Right lobe of liver (tissue), 6 donors: Measurements from ENCODE around the gene PCDH7. TPM values are rescaled to one million over a fixed set of nuclear protein-coding genes. Genes with fewer than 3 reads are reported as not detected.
A peak's percentile ranks its signal among the peaks of the same experiment; 100 is the strongest.

Experiments used
- ATAC-seq, 4 donors: fragments of 200-7000 bp; cut with Tn5 transposase; one replicate each; pipeline ENCODE4 v1.9.1; 2020; ENCODE audit warnings: mild to moderate bottlenecking in 4 of 4, moderate library complexity in 4 of 4
- DNase-seq, 3 donors: peaks; one replicate each; pipeline ENCODE4 v3.0.0-alpha.2; 2020
- H3K27ac ChIP-seq, 3 donors: fragments of 200-600 bp; one replicate each; pipeline ENCODE4 v1.8.0; 2022
- H3K27me3 ChIP-seq, 2 donors: fragments of 200-600 bp; one replicate each; pipeline ENCODE4 v1.8.0; 2022
- H3K36me3 ChIP-seq, 4 donors: fragments of 200-600 bp; sonication (generic) in 1 of 4; one replicate each; pipeline versions ENCODE4 v1.5.1 to v1.8.0; 2017 to 2022; ENCODE audit warnings: control low read depth in 1 of 4
- H3K4me1 ChIP-seq, 4 donors: fragments of 200-600 bp; sonication (generic) in 1 of 4; one replicate each; pipeline versions ENCODE4 v1.5.1 to v1.8.0; 2017 to 2022; ENCODE audit warnings: control low read depth in 1 of 4
- H3K4me3 ChIP-seq, 3 donors: fragments of 200-600 bp; one replicate each; pipeline ENCODE4 v1.8.0; 2022
- H3K9me3 ChIP-seq, 4 donors: fragments of 200-600 bp; sonication (generic) in 1 of 4; one replicate each; pipeline versions ENCODE4 v1.5.1 to v1.8.0; 2017 to 2022; ENCODE audit warnings: control low read depth in 1 of 4
- POLR2A ChIP-seq: fragments of 450-650 bp; IDR thresholded peaks from one replicate; pipeline ENCODE4 v1.6.1; 2017; ENCODE audit warnings: antibody characterized with exemption, mild to moderate bottlenecking
- WGBS: methylation state at CpG from one replicate; pipeline ENCODE4 v1.1.6; 2018; ENCODE audit warnings: low coverage, low lambda C conversion rate; ENCODE audit not compliant: insufficient coverage; ENCODE audit errors: missing lambda C conversion rate; 5-methylcytosine and 5-hydroxymethylcytosine counted together
- intact Hi-C, 2 donors: fragments of 100-400 bp; cut with DNase I; formaldehyde crosslinking; loops; one replicate each; pipeline versions ENCODE4 v1.11.2 to v1.14.1; 2022
- total RNA-seq, 6 experiments: library from RNA; depleted of rRNA in 2 of 6; stranded (reverse); fragments of >200 nt in 2 of 6; fragmentation: NEBNext Ultra II Directional in 3 of 6; extraction: Animal tissue kit (Norgen Biotek cat#: 25700) in 3 of 6; gene quantifications; one replicate each; pipeline versions ENCODE4 v1.1.0 to v1.2.4, GENCODE V29; 2016 to 2023
- TF ChIP-seq, protein P1 (sequence below), 4 donors: fragments of 200-600 bp in 3 of 4; fragments of 450-650 bp in 1 of 4; IDR thresholded peaks; one replicate each; pipeline versions ENCODE4 v1.5.1 to v1.8.0; 2016 to 2022; ENCODE audit warnings: antibody characterized with exemption in 4 of 4, mild to moderate bottlenecking in 2 of 4
- donor health status: DM: no; HTN: yes; CAD: no.
- donor health status: DM: no; HTN: no; CAD: no.
- donor health status: DM: no; HTN: no; CAD: no.
- donor health status: DM: no; HTN: yes; CAD: no.
- donor health status: DM: no; HTN: yes; CAD: no.

PCDH7 gene
- total RNA-seq, 6 experiments from 2014 or later = 0.43 to 2.2 (median 1.1) TPM

DNA sequence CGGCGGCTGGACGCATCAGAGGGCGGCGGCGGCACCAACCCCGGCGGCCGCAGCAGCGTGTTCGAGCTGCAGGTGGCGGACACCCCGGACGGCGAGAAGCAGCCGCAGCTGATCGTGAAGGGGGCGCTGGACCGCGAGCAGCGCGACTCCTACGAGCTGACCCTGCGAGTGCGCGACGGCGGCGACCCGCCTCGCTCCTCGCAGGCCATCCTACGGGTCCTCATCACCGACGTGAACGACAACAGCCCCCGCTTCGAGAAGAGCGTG, 1.9 kb downstream of the PCDH7 start:
- no CpG with 5 or more reads among the region's 39 CpGs for WGBS
- Histone ChIP-seq H3K9me3 (no peaks in the 10 kb centered on the region), H3K27ac (no peak overlapping the region), H3K27me3 (peaks cover 0 to 7% of the 10 kb centered on the region in 2 donors), H3K4me3 (peak overlapping the region; percentile 16 to 36 (median 21)), H3K4me1 (peaks cover 0 to 12% (median 0%) of the 10 kb centered on the region in 4 donors), H3K36me3 (no peaks in the 10 kb centered on the region)
- ATAC-seq (no peak), DNase-seq (no peak)
- intact Hi-C loops = no loop called here
- TF ChIP-seq POLR2A = no peak

DNA sequence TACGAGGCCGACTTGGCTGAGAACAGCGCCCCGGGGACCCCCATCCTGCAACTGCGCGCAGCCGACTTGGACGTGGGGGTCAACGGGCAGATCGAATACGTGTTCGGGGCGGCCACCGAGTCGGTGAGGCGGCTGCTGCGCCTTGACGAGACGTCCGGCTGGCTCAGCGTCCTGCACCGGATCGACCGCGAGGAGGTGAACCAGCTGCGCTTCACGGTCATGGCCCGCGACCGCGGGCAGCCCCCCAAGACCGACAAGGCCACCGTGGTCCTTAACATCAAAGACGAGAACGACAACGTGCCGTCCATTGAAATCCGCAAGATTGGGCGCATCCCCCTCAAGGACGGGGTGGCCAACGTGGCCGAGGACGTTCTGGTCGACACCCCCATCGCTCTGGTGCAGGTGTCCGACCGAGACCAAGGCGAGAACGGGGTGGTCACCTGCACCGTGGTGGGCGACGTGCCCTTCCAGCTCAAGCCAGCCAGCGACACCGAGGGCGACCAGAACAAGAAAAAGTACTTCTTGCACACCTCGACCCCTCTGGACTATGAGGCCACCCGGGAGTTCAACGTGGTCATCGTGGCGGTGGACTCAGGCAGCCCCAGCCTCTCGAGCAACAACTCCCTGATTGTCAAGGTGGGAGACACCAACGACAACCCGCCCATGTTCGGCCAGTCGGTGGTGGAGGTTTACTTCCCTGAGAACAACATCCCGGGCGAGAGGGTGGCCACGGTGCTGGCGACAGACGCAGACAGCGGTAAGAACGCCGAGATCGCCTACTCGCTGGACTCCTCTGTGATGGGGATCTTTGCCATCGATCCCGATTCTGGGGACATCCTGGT, 2.4 kb downstream of the PCDH7 start:
- ATAC-seq (no peak), DNase-seq (no peak)
- H3K27me3 ChIP-seq = peaks cover 0 to 1% of the 10 kb centered on the region in 2 donors
- H3K36me3 ChIP-seq = no peaks in the 10 kb centered on the region
- TF ChIP-seq POLR2A = no peak
- TF ChIP-seq, protein P1, sequence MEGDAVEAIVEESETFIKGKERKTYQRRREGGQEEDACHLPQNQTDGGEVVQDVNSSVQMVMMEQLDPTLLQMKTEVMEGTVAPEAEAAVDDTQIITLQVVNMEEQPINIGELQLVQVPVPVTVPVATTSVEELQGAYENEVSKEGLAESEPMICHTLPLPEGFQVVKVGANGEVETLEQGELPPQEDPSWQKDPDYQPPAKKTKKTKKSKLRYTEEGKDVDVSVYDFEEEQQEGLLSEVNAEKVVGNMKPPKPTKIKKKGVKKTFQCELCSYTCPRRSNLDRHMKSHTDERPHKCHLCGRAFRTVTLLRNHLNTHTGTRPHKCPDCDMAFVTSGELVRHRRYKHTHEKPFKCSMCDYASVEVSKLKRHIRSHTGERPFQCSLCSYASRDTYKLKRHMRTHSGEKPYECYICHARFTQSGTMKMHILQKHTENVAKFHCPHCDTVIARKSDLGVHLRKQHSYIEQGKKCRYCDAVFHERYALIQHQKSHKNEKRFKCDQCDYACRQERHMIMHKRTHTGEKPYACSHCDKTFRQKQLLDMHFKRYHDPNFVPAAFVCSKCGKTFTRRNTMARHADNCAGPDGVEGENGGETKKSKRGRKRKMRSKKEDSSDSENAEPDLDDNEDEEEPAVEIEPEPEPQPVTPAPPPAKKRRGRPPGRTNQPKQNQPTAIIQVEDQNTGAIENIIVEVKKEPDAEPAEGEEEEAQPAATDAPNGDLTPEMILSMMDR (IDR thresholded peaks at IDR 0.05) = no peak
- peaks cover 0 to 12% (median 0%) of the 10 kb centered on the region in 4 donors for H3K4me1 ChIP-seq
- no peak overlapping the region for H3K27ac ChIP-seq
- intact Hi-C loops = no loop called here
- H3K4me3 ChIP-seq = peak overlapping the region; percentile 16 to 36 (median 21)
- H3K9me3 ChIP-seq = no peaks in the 10 kb centered on the region
- 8% methylated on average over 20 of the region's 77 CpGs for WGBS

DNA sequence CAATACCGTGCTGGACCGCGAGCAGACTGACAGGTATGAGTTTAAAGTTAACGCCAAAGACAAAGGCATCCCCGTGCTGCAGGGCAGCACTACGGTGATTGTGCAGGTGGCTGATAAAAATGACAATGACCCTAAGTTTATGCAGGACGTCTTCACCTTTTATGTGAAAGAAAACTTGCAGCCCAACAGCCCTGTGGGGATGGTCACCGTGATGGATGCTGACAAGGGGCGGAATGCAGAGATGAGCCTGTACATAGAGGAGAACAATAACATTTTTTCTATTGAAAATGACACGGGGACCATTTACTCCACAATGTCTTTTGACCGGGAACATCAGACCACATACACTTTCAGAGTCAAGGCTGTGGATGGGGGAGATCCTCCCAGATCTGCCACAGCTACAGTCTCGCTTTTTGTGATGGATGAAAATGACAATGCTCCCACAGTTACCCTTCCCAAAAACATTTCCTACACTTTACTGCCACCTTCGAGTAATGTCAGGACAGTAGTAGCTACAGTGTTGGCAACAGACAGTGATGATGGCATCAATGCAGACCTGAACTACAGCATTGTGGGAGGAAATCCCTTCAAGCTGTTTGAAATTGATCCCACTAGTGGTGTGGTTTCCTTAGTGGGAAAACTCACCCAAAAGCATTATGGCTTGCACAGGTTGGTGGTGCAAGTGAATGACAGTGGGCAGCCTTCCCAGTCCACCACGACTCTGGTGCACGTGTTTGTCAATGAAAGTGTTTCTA, 3.2 kb downstream of the PCDH7 start:
- H3K36me3 ChIP-seq = no peaks in the 10 kb centered on the region
- H3K27ac ChIP-seq = no peak overlapping the region
- H3K27me3 ChIP-seq = no peaks in the 10 kb centered on the region
- ATAC-seq = no peak
- H3K4me1 ChIP-seq = peaks cover 0 to 12% (median 0%) of the 10 kb centered on the region in 4 donors
- H3K4me3 ChIP-seq = no peak overlapping the region
- TF ChIP-seq, protein P1 (IDR thresholded peaks at IDR 0.05) = no peak
- no peak for TF ChIP-seq POLR2A
- H3K9me3 ChIP-seq = no peaks in the 10 kb centered on the region
- intact Hi-C loops = no loop called here
- WGBS = 14% methylated on average over 12 of the region's 15 CpGs
- no peak for DNase-seq

DNA sequence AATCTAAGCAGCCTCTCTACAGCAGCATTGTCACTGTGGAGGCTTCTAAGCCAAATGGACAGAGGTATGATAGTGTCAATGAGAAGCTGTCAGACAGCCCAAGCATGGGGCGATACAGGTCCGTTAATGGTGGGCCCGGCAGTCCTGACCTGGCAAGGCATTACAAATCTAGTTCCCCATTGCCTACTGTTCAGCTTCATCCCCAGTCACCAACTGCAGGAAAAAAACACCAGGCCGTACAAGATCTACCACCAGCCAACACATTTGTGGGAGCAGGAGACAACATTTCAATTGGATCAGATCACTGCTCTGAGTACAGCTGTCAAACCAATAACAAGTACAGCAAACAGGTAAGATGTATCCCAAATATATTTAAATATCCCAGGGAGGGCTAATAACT, 4.1 kb downstream of the PCDH7 start:
- no peak for DNase-seq
- intact Hi-C loops = no loop called here
- no peaks in the 10 kb centered on the region for H3K27me3 ChIP-seq
- H3K36me3 ChIP-seq = no peaks in the 10 kb centered on the region
- ATAC-seq = no peak
- no peak overlapping the region for H3K27ac ChIP-seq
- 12% methylated on average over 4 of the region's 4 CpGs for WGBS
- no peak for TF ChIP-seq POLR2A
- TF ChIP-seq, protein P1 (IDR thresholded peaks at IDR 0.05) = no peak
- no peaks in the 10 kb centered on the region for H3K9me3 ChIP-seq
- no peak overlapping the region for H3K4me3 ChIP-seq
- H3K4me1 ChIP-seq = peaks cover 0 to 10% (median 0%) of the 10 kb centered on the region in 4 donors

DNA sequence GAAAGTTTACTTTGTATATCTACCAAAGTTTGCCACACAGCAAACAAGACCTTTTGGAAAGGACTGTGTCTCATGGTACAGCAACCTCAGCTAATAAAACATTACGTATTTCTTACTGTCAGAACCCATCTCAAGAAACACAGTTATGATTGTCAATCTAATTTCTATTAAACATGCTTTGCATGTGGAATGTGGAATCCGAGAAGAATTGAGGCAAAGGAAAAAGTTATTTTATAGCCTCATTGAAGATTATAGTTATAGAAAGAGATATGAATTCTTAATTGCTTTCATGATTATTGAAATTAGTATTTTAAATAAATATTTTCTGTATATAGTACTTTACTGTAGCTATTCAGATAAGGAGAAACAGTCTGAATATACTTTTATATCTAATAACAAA, 5.4 kb downstream of the PCDH7 start:
- ATAC-seq (no peak), DNase-seq (no peak)
- Histone ChIP-seq H3K4me3 (no peak overlapping the region), H3K9me3 (no peaks in the 10 kb centered on the region), H3K27me3 (no peaks in the 10 kb centered on the region), H3K27ac (no peak overlapping the region), H3K36me3 (no peaks in the 10 kb centered on the region), H3K4me1 (peaks cover 0 to 2% (median 0%) of the 10 kb centered on the region in 4 donors)
- no peak for TF ChIP-seq POLR2A
- TF ChIP-seq, protein P1 (IDR thresholded peaks at IDR 0.05) = no peak
- 42% methylated on average over 2 of the region's 2 CpGs for WGBS
- intact Hi-C loops = no loop called here
